ENCODE results near the gene ANKH. TPM values are rescaled to one million over a fixed set of nuclear protein-coding genes. Genes with fewer than 3 reads are reported as not detected.

The ANKH gene
- total RNA-seq, 4 donors from 2014 or later, result 33.4 to 49.4 (median 38.0) TPM

DNA sequence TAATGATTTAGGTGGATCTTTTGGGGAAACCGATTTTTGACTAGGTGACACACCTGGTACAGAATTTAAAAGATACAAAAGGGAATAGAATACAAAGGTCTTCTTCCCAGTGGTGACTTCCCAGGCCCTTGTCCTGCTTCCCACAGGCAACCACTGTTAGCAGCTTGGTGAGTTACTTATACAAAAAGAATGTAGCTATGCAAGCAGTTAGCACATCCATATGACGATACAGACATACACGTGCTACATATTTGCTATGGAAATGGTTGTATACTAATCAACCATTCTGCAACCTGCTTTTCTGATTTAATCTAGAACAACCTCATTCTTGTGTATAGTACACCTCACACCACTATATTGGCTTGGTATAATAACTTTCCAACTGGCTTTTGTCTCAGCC lies 156.1 kb downstream of the ANKH start:
- H3K27ac ChIP-seq (replicated peaks in 1 of 4), result no peak overlapping the region
- H3K36me3 ChIP-seq, result peaks cover 16 to 75% (median 66%) of the 10 kb centered on the region in 4 donors
- no peak overlapping the region for H3K4me3 ChIP-seq
- no peaks in the 10 kb centered on the region for H3K27me3 ChIP-seq
- TF ChIP-seq POLR2A (IDR thresholded peaks at IDR 0.05; ENCODE audit: low read depth) (no peak), EP300 (IDR thresholded peaks at IDR 0.05) (no peak), POLR2AphosphoS5 (IDR thresholded peaks at IDR 0.05) (no peak)
- TF ChIP-seq, protein P1, sequence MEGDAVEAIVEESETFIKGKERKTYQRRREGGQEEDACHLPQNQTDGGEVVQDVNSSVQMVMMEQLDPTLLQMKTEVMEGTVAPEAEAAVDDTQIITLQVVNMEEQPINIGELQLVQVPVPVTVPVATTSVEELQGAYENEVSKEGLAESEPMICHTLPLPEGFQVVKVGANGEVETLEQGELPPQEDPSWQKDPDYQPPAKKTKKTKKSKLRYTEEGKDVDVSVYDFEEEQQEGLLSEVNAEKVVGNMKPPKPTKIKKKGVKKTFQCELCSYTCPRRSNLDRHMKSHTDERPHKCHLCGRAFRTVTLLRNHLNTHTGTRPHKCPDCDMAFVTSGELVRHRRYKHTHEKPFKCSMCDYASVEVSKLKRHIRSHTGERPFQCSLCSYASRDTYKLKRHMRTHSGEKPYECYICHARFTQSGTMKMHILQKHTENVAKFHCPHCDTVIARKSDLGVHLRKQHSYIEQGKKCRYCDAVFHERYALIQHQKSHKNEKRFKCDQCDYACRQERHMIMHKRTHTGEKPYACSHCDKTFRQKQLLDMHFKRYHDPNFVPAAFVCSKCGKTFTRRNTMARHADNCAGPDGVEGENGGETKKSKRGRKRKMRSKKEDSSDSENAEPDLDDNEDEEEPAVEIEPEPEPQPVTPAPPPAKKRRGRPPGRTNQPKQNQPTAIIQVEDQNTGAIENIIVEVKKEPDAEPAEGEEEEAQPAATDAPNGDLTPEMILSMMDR (IDR thresholded peaks at IDR 0.05), result no peak
- H3K9me3 ChIP-seq, result no peaks in the 10 kb centered on the region
- H3K4me1 ChIP-seq, result no peaks in the 10 kb centered on the region
- 95% methylated on average over 3 of the region's 3 CpGs for WGBS
- DNase-seq (ENCODE audit: extremely low spot score), result no peak
- intact Hi-C loops (cut with DNase I), result no loop called here

GRCh38 chr5:14714706-14715105 lies 156.9 kb downstream of the ANKH start:
- DNase-seq (ENCODE audit: extremely low spot score), result no peak
- Histone ChIP-seq H3K27ac (replicated peaks in 1 of 4) (no peak overlapping the region), H3K4me1 (no peaks in the 10 kb centered on the region), H3K9me3 (no peaks in the 10 kb centered on the region), H3K27me3 (no peaks in the 10 kb centered on the region), H3K4me3 (no peak overlapping the region), H3K36me3 (peaks cover 21 to 82% (median 73%) of the 10 kb centered on the region in 4 donors)
- intact Hi-C loops (cut with DNase I), result no loop called here
- TF ChIP-seq POLR2A (IDR thresholded peaks at IDR 0.05; ENCODE audit: low read depth) (no peak), EP300 (IDR thresholded peaks at IDR 0.05) (no peak), POLR2AphosphoS5 (IDR thresholded peaks at IDR 0.05) (no peak)
- TF ChIP-seq, protein P1 (IDR thresholded peaks at IDR 0.05), result no peak
- WGBS, result 100% methylated on average over 6 of the region's 6 CpGs

DNA sequence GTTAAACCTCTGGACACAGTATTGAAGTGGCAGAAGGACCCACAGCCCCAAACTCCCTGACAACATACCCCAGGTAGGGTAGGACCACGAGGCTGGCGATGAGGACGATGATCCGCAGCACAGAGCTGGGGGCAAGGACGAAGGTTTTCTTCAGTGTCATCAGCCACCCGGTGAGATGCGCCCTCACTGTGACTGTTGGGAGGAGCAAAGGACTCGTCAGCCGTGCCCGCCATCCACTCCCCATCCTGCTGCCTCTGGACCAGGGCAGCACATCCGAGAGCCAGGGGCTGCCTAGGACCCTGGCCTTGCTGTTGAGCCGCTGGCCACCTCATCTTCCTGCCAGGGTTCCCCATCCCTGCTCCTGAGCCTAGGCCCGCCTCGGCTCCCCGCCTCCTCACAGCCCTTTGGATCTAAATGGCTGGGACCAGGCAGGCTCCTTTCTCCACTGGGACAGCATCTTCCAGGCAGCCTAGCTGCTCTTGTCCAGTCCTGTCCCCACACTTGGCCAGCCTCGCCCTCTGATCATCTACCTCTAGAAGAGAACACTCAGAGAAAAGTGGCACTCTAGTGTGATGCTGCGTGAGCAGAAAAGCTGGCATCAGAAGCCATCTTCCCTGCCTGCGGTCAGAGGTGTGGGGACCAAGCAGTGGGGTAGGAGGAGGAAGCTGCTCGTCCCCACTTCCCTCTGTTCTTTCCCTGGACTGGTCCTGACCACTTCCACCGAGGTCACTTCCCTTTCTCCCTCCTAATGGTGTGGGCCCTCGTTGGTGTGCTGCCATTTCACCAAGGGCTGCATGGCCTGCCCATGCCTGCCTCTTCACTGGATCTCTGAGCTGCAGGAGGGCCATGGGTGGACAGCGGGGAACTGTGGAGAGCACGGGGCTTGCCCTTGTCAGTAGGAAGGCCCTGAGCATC lies 157.8 kb downstream of the ANKH start:
- Histone ChIP-seq H3K27me3 (no peaks in the 10 kb centered on the region), H3K36me3 (peaks cover 21 to 90% (median 78%) of the 10 kb centered on the region in 4 donors), H3K4me3 (no peak overlapping the region), H3K9me3 (no peaks in the 10 kb centered on the region), H3K27ac (replicated peaks in 1 of 4) (no peak overlapping the region), H3K4me1 (no peaks in the 10 kb centered on the region)
- intact Hi-C loops (cut with DNase I), result no loop called here
- 96% methylated on average over 23 of the region's 23 CpGs for WGBS
- no peak for DNase-seq (ENCODE audit: extremely low spot score)
- TF ChIP-seq POLR2A (IDR thresholded peaks at IDR 0.05; ENCODE audit: low read depth) (no peak), EP300 (IDR thresholded peaks at IDR 0.05) (no peak), POLR2AphosphoS5 (IDR thresholded peaks at IDR 0.05) (no peak)
- TF ChIP-seq, protein P1 (IDR thresholded peaks at IDR 0.05), result no peak

- no peaks in the 10 kb centered on the region for H3K27me3 ChIP-seq
- WGBS, result 97% methylated on average over 17 of the region's 17 CpGs
- no peaks in the 10 kb centered on the region for H3K9me3 ChIP-seq
- peaks cover 21 to 94% (median 83%) of the 10 kb centered on the region in 4 donors for H3K36me3 ChIP-seq
- no peak overlapping the region for H3K27ac ChIP-seq (replicated peaks in 1 of 4)
- H3K4me3 ChIP-seq, result no peak overlapping the region
- intact Hi-C loops (cut with DNase I), result no loop called here
- TF ChIP-seq POLR2A (IDR thresholded peaks at IDR 0.05; ENCODE audit: low read depth) (no peak), POLR2AphosphoS5 (IDR thresholded peaks at IDR 0.05) (no peak), EP300 (IDR thresholded peaks at IDR 0.05) (no peak)
- TF ChIP-seq, protein P1 (IDR thresholded peaks at IDR 0.05), result no peak
- DNase-seq (ENCODE audit: extremely low spot score), result no peak
- H3K4me1 ChIP-seq, result no peaks in the 10 kb centered on the region
Observed at GRCh38 chr5:14712666-14713065, 158.9 kb downstream of the ANKH start.
